ENCODE measurements around the gene RGS7.

GRCh38 chr1:240803151-240803550 lies 553.9 kb downstream of the RGS7 start:
- TF ChIP-seq CTCF (IDR thresholded peaks at IDR 0.05) (no peak), POLR2A (IDR thresholded peaks at IDR 0.05) (no peak), EP300 (IDR thresholded peaks at IDR 0.05) (no peak), POLR2AphosphoS5 (IDR thresholded peaks at IDR 0.05) (no peak)

Measured in gastroesophageal sphincter (tissue), 3 donors.